Measurements from ENCODE around the gene GPC5. TPM values are rescaled to one million over a fixed set of nuclear protein-coding genes. Genes with fewer than 3 reads are reported as not detected.

The GPC5 gene
- total RNA-seq, 2 donors from 2014 or later, result 0.22 to 0.51 TPM

DNA sequence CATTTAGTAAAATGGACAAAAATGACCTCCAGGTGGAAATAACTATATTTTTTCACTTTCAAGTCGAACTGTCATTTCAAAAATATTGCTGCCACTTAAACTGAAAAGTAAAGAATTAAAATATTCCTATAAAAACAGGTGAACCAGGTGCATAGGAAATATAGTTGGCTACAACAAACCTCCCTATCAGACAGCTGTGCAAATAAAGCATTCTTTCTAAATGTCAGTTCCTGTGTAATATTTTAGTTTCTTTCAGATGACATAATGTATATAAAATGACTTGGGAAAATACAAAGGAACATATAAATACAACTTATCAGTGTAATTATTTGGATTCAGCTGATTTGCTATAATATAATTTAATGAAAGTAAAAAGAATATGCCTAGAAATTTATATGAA, 1424.6 kb downstream of the GPC5 start:
- TF ChIP-seq, protein P1, sequence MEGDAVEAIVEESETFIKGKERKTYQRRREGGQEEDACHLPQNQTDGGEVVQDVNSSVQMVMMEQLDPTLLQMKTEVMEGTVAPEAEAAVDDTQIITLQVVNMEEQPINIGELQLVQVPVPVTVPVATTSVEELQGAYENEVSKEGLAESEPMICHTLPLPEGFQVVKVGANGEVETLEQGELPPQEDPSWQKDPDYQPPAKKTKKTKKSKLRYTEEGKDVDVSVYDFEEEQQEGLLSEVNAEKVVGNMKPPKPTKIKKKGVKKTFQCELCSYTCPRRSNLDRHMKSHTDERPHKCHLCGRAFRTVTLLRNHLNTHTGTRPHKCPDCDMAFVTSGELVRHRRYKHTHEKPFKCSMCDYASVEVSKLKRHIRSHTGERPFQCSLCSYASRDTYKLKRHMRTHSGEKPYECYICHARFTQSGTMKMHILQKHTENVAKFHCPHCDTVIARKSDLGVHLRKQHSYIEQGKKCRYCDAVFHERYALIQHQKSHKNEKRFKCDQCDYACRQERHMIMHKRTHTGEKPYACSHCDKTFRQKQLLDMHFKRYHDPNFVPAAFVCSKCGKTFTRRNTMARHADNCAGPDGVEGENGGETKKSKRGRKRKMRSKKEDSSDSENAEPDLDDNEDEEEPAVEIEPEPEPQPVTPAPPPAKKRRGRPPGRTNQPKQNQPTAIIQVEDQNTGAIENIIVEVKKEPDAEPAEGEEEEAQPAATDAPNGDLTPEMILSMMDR (conservative IDR thresholded peaks at IDR 0.05), result no peak
- Mint-ChIP-seq H3K27ac (no peak overlapping the region), H3K4me1 (no peaks in the 10 kb centered on the region), H3K27me3 (ENCODE audit: insufficient read depth) (no peaks in the 10 kb centered on the region), H3K4me3 (no peak overlapping the region), H3K9me3 (no peaks in the 10 kb centered on the region), H3K36me3 (ENCODE audit: low read depth) (no peaks in the 10 kb centered on the region)
- Histone ChIP-seq H3K36me3 (ENCODE audit: control insufficient read depth, insufficient read depth, low read length) (no peaks in the 10 kb centered on the region), H3K27me3 (ENCODE audit: control insufficient read depth, insufficient read depth, low read length, poor library complexity, severe bottlenecking) (no peaks in the 10 kb centered on the region), H3K27ac (ENCODE audit: low read depth, low read length) (no peak overlapping the region), H3K9ac (ENCODE audit: extremely low read depth, low read length, poor library complexity, severe bottlenecking) (no peak overlapping the region), H3K9me3 (ENCODE audit: control insufficient read depth, low read length) (no peaks in the 10 kb centered on the region), H3K4me1 (ENCODE audit: control insufficient read depth, insufficient read depth, low read length) (no peaks in the 10 kb centered on the region), H3K4me3 (ENCODE audit: low read length) (no peak overlapping the region)
- WGBS, 2 experiments (ENCODE audit: insufficient coverage in 1 of 2, insufficient read length in 1 of 2), result 100% methylated on average over 1 of the region's 1 CpG; no CpG with 5 or more reads in 1 of the 2 experiments
- no peak for DNase-seq

DNA sequence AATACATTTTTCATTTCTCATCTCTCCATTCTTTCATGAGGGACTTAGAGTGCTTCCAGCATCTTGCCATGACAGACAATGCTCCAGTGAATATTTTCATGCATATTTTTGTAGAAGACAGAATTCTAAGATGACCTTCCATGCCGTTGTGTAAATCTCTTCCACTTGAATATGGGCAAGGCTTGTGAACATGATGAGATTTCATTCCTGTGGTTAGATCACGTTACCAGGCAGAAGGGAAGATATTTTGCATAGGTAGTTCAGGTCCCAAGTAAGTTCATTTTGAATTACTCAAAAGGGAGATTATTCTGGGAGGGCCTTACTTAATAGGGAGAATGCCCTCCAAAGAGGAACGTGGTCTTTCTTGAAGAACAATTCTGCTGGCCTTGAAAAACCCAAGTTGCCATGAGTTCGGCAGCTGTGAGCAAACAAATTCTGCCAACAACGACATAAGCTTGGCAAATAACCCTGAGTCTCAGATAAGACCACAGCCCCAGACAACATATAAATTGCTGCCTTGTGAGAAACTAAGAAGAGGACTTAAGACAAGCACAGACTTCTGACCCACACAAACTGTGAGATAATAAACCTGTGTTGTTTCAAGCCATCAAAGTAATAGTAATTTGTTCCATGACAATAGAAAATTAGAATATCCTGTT, 1427.6 kb downstream of the GPC5 start:
- no peak overlapping the region for H3K27ac Mint-ChIP-seq
- TF ChIP-seq, protein P1 (conservative IDR thresholded peaks at IDR 0.05), result no peak
- 91 to 100% methylated on average over 4 to 5 of the region's 5 CpGs for WGBS, 2 experiments (ENCODE audit: insufficient coverage in 1 of 2, insufficient read length in 1 of 2)

DNA sequence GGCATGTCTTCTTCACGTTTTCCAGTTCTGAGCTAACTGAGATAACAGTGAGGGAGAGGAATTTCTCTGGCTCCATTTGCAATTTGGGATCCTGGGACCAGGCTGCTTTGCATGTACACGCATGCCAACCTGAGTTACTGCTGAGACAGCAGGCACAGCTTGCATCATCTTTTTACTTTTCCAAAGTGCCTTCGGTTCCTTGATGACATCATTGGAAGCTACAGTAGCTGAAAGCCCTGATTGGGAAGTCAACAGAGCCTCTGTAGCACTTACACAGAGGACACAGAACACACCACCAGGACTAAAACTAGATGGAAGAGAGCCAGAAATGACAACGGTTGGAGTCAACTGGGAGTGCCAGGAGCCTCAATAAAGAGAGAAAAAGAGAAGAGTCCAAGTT, 1429.1 kb downstream of the GPC5 start:
- no peak overlapping the region for H3K27ac Mint-ChIP-seq
- no peaks in the 10 kb centered on the region for H3K9me3 Mint-ChIP-seq
- H3K4me1 Mint-ChIP-seq, result no peaks in the 10 kb centered on the region
- TF ChIP-seq, protein P1 (conservative IDR thresholded peaks at IDR 0.05), result no peak
- DNase-seq, result no peak
- no peak overlapping the region for H3K4me3 Mint-ChIP-seq
- Histone ChIP-seq H3K4me3 (ENCODE audit: low read length) (no peak overlapping the region), H3K4me1 (ENCODE audit: control insufficient read depth, insufficient read depth, low read length) (no peaks in the 10 kb centered on the region), H3K9me3 (ENCODE audit: control insufficient read depth, low read length) (no peaks in the 10 kb centered on the region), H3K27me3 (ENCODE audit: control insufficient read depth, insufficient read depth, low read length, poor library complexity, severe bottlenecking) (no peaks in the 10 kb centered on the region), H3K36me3 (ENCODE audit: control insufficient read depth, insufficient read depth, low read length) (no peaks in the 10 kb centered on the region), H3K27ac (ENCODE audit: low read depth, low read length) (no peak overlapping the region), H3K9ac (ENCODE audit: extremely low read depth, low read length, poor library complexity, severe bottlenecking) (no peak overlapping the region)
- no peaks in the 10 kb centered on the region for H3K36me3 Mint-ChIP-seq (ENCODE audit: low read depth)
- WGBS, 2 experiments (ENCODE audit: insufficient coverage in 1 of 2, insufficient read length in 1 of 2), result 87 to 94% methylated on average over 2 to 4 of the region's 4 CpGs
- no peaks in the 10 kb centered on the region for H3K27me3 Mint-ChIP-seq (ENCODE audit: insufficient read depth)

More for the DNA sequence above, 1427.6 kb downstream of the GPC5 start:
- Mint-ChIP-seq H3K9me3 (no peaks in the 10 kb centered on the region), H3K4me3 (no peak overlapping the region), H3K27me3 (ENCODE audit: insufficient read depth) (no peaks in the 10 kb centered on the region), H3K4me1 (no peaks in the 10 kb centered on the region), H3K36me3 (ENCODE audit: low read depth) (no peaks in the 10 kb centered on the region)
- H3K9me3 ChIP-seq (ENCODE audit: control insufficient read depth, low read length), result no peaks in the 10 kb centered on the region
- H3K9ac ChIP-seq (ENCODE audit: extremely low read depth, low read length, poor library complexity, severe bottlenecking), result no peak overlapping the region
- no peak overlapping the region for H3K27ac ChIP-seq (ENCODE audit: low read depth, low read length)
- no peak overlapping the region for H3K4me3 ChIP-seq (ENCODE audit: low read length)
- H3K4me1 ChIP-seq (ENCODE audit: control insufficient read depth, insufficient read depth, low read length), result no peaks in the 10 kb centered on the region
- H3K36me3 ChIP-seq (ENCODE audit: control insufficient read depth, insufficient read depth, low read length), result no peaks in the 10 kb centered on the region
- no peak for DNase-seq
- H3K27me3 ChIP-seq (ENCODE audit: control insufficient read depth, insufficient read depth, low read length, poor library complexity, severe bottlenecking), result no peaks in the 10 kb centered on the region
